H1 (cell line): ENCODE data around the gene ADAMTS15. TPM values are rescaled to one million over a fixed set of nuclear protein-coding genes. Genes with fewer than 3 reads are reported as not detected.

ENCODE experiments used
- EGR1 ChIP-seq: IDR thresholded peaks from 2 replicates; pipeline ENCODE4 v1.6.1; 2011; ENCODE audit warnings: low read depth, low read length, borderline replicate concordance
- JUN ChIP-seq: IDR thresholded peaks from 2 replicates; pipeline ENCODE4 v1.6.1; 2011; ENCODE audit warnings: low read depth, mild to moderate bottlenecking, improper control_type of control experiment, low read length
- SRF ChIP-seq: IDR thresholded peaks from 2 replicates; pipeline ENCODE4 v1.6.1; 2011; ENCODE audit warnings: mild to moderate bottlenecking, low read depth, low read length, moderate library complexity
- TCF12 ChIP-seq: IDR thresholded peaks from 2 replicates; pipeline ENCODE4 v1.6.1; 2011; ENCODE audit warnings: low read depth, mild to moderate bottlenecking, low read length
- polyA plus RNA-seq, 7 experiments: library from polyadenylated mRNA; depleted of rRNA in 3 of 7; stranded (reverse) in 5 of 7; unstranded in 2 of 7; fragments of >200 nt in 5 of 7; fragments of 200-250 nt in 2 of 7; gene quantifications; 1 replicate in 5 of 7; 2 replicates in 1 of 7; 4 replicates in 1 of 7; pipeline versions ENCODE4 v1.2.1 to v1.2.3, GENCODE V29; 2011 to 2013; ENCODE audit warnings: missing spikeins in 2 of 7, mixed read lengths in 2 of 7
- total RNA-seq: library from RNA; stranded (reverse); fragmentation: NEBNext Ultra II Directional; extraction: Animal tissue kit (Norgen Biotek cat#: 25700); gene quantifications from 2 replicates; pipeline ENCODE4 v1.2.1, GENCODE V29; 2021

The ADAMTS15 gene
- total and polyA plus RNA-seq, 2 of the 8 experiments (the other 6 are each of a cell fraction or from before 2014, with no cell fraction given), result 1.7 to 4.7 TPM

DNA sequence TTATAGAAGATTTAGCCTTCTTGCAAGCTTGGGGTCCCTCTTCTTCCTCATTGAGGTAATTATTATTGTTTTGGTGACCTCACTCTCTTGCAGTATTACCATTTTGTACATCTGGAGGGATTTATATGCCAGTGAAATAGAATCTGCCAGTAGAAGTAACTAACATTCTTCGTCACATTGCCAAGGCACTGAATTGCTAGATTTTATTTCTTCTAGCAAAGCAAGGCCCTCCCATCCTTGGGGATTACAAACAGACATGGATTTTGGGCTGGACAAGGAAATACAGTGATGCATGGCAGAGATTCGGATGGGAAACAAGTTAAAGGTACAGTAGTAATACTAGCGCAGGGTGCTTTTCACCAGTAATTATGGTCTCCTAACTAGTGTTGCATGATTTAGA is 7.8 kb downstream of the ADAMTS15 start (continued):
- TF ChIP-seq TCF12 (no peak), JUN (no peak), EGR1 (no peak), SRF (no peak)
- TF ChIP-seq, all 59 proteins: peak for 0
